HepG2 (cell line): Measurements from ENCODE around the gene ST3GAL2. TPM values are rescaled to one million over a fixed set of nuclear protein-coding genes. Genes with fewer than 3 reads are reported as not detected.

Source experiments
- ATAC-seq: fragments of 200-7000 bp; cut with Tn5 transposase; 3 replicates; pipeline ENCODE4 v1.9.1; 2020; ENCODE audit warnings: mild to moderate bottlenecking, moderate library complexity
- BruUV-seq: library from RNA; stranded (reverse); fragments of 400-500 nt; replicated peaks from 2 replicates; lab custom pipeline; 2021; lab: Mats Ljungman, UMichigan
- CTCF ChIA-PET: fragments of 300-600 bp; formaldehyde crosslinking; extraction: SDS; loops from one replicate; lab custom pipeline; 2021; ENCODE audit warnings: low total read pairs, inconsistent platforms, low intra/inter-chr PET ratio; lab: Yijun Ruan, JAX
- POLR2A ChIA-PET: fragments of 350-600 bp; sonication (Branson Sonifier 250); formaldehyde crosslinking; loops from one replicate; lab custom pipeline; 2020; ENCODE audit warnings: antibody characterized with exemption, inconsistent platforms; lab: Yijun Ruan, JAX
- DNase-seq: peaks from one replicate; pipeline ENCODE4 v3.0.0-alpha.2; 2015; ENCODE audit warnings: low spot score
- FAIRE-seq: peaks from 3 replicates; lab custom pipeline; 2011; peaks lifted over from hg19 to GRCh38; lab: Jason Lieb, UNC
- H2AFZ ChIP-seq: one replicate; pipeline ENCODE4 v1.6.1; 2011; ENCODE audit warnings: low read length, inconsistent platforms
- H3K27ac ChIP-seq: fragments of 300-600 bp; 3 replicates; pipeline ENCODE4 v1.8.0; 2011; ENCODE audit warnings: mixed run types, mild to moderate bottlenecking, mixed read lengths, low read length, inconsistent platforms; ENCODE audit not compliant: insufficient read depth; ENCODE audit errors: extremely low read length
- H3K27me3 ChIP-seq, 2 experiments: fragments of 200-600 bp in 1 of 2; 2 replicates in 1 of 2; 3 replicates in 1 of 2; pipeline versions ENCODE4 v1.6.0 to v1.8.0; 2011; ENCODE audit warnings: low read length in 2 of 2, mild to moderate bottlenecking in 2 of 2, moderate library complexity in 2 of 2, inconsistent platforms in 1 of 2; ENCODE audit not compliant: insufficient read depth in 2 of 2, control insufficient read depth in 1 of 2
- H3K36me3 ChIP-seq, 2 experiments: fragments of 200-600 bp in 1 of 2; replicated peaks in 1 of 2; 2 replicates in 1 of 2; 3 replicates in 1 of 2; pipeline versions ENCODE4 v1.5.1 to v1.8.0; 2011; ENCODE audit warnings: low read length in 2 of 2, inconsistent platforms in 1 of 2; ENCODE audit not compliant: insufficient read depth in 2 of 2, control insufficient read depth in 1 of 2
- H3K4me1 ChIP-seq: 2 replicates; pipeline ENCODE4 v1.5.1; 2012; ENCODE audit warnings: low read length, inconsistent platforms; ENCODE audit not compliant: insufficient read depth
- H3K4me2 ChIP-seq: 2 replicates; pipeline ENCODE4 v1.6.0; 2011; ENCODE audit warnings: low read depth, low read length, inconsistent platforms
- H3K4me3 ChIP-seq, 3 experiments: fragments of 200-600 bp in 1 of 3; sonication (generic), shearing (Covaris generic) in 1 of 3; replicated peaks in 1 of 3; 2 replicates each; pipeline ENCODE4 v1.5.1; 2011 to 2016; ENCODE audit warnings: low read length in 3 of 3, inconsistent platforms in 2 of 3, low read depth in 2 of 3, mild to moderate bottlenecking in 2 of 3, control low read depth in 1 of 3, mixed read lengths in 1 of 3; ENCODE audit not compliant: insufficient read depth in 1 of 3
- H3K79me2 ChIP-seq: one replicate; pipeline ENCODE4 v1.6.1; 2011; ENCODE audit warnings: low read length, inconsistent platforms; ENCODE audit not compliant: insufficient read depth
- H3K9ac ChIP-seq: 2 replicates; pipeline ENCODE4 v1.6.0; 2011; ENCODE audit warnings: mild to moderate bottlenecking, low read depth, low read length, inconsistent platforms; ENCODE audit not compliant: insufficient read depth
- H3K9me3 ChIP-seq: 2 replicates; pipeline ENCODE4 v1.5.1; 2012; ENCODE audit warnings: mild to moderate bottlenecking, low read length
- H4K20me1 ChIP-seq: 2 replicates; pipeline ENCODE4 v1.6.0; 2011; ENCODE audit warnings: inconsistent platforms, mild to moderate bottlenecking, low read length, moderate library complexity; ENCODE audit not compliant: insufficient read depth
- AGO2 ChIP-seq: fragments of 200-400 bp; formaldehyde crosslinking; optimal IDR thresholded peaks from 2 replicates; pipeline ENCODE3; 2017; ENCODE audit warnings: mild to moderate bottlenecking, low read depth, low read length, moderate library complexity
- FOXP4 ChIP-seq: sonication (generic); formaldehyde crosslinking; IDR thresholded peaks from 2 replicates; pipeline ENCODE4 v1.4.0; 2020; ENCODE audit warnings: missing genetic modification reagents
- KLF13 ChIP-seq: sonication (generic); formaldehyde crosslinking; IDR thresholded peaks from 2 replicates; pipeline ENCODE4 v1.4.0; 2020; ENCODE audit warnings: mild to moderate bottlenecking, missing genetic modification reagents
- MIXL1 ChIP-seq: IDR thresholded peaks from 2 replicates; pipeline ENCODE4 v1.6.1; 2016
- PCBP1 ChIP-seq: fragments of 200-400 bp; formaldehyde crosslinking; IDR thresholded peaks from 2 replicates; pipeline ENCODE4 v1.6.1; 2017; ENCODE audit warnings: mild to moderate bottlenecking, low read depth, low read length, borderline replicate concordance
- THAP9 ChIP-seq: sonication (generic); formaldehyde crosslinking; IDR thresholded peaks from 2 replicates; pipeline ENCODE4; 2020; ENCODE audit warnings: missing genetic modification reagents, mild to moderate bottlenecking, borderline replicate concordance
- ZBTB10 ChIP-seq: sonication (generic); formaldehyde crosslinking; IDR thresholded peaks from 2 replicates; pipeline ENCODE4 v1.4.0; 2020; ENCODE audit warnings: missing genetic modification reagents, borderline replicate concordance
- ZMAT3 ChIP-seq: sonication (generic); formaldehyde crosslinking; conservative IDR thresholded peaks from 2 replicates; pipeline ENCODE4 v1.7.0; 2021; ENCODE audit warnings: missing genetic modification reagents
- ZNF17 ChIP-seq: sonication (generic); formaldehyde crosslinking; IDR thresholded peaks from 2 replicates; pipeline ENCODE4 v1.5.0; 2020; ENCODE audit warnings: mild to moderate bottlenecking, missing genetic modification reagents
- ZNF614 ChIP-seq: IDR thresholded peaks from 2 replicates; pipeline ENCODE4 v1.6.1; 2018; ENCODE audit warnings: missing biosample characterization, missing genetic modification reagents, inconsistent platforms, borderline replicate concordance
- ZNF83 ChIP-seq: sonication (generic); formaldehyde crosslinking; IDR thresholded peaks from 2 replicates; pipeline ENCODE4 v1.4.0; 2020; ENCODE audit warnings: missing genetic modification reagents, mild to moderate bottlenecking, borderline replicate concordance
- WGBS: methylation state at CpG from one replicate; pipeline ENCODE4 v1.1.6; 2017; ENCODE audit warnings: low lambda C conversion rate; 5-methylcytosine and 5-hydroxymethylcytosine counted together
- in situ Hi-C: cut with HindIII; loops from 2 replicates; pipeline ENCODE4 v1.10.0; 2017; ENCODE audit warnings: low pct_unique_long_range_greater_than_20kb; ENCODE audit not compliant: extremely low pct_ligation_motif_present
- intact Hi-C: fragments of 100-400 bp; cut with micrococcal nuclease; formaldehyde crosslinking; loops from one replicate; pipeline ENCODE4 v1.10.0; 2022; ENCODE audit not compliant: unreplicated experiment
- polyA plus RNA-seq, 8 experiments: library from polyadenylated mRNA; depleted of rRNA in 3 of 8; stranded (reverse) in 7 of 8; unstranded in 1 of 8; fragments of >200 nt; fragmentation: Illumina TruSeq in 4 of 8; extraction: Trizol in 4 of 8; gene quantifications; 2 replicates each; pipeline versions ENCODE4 v1.2.1 to v1.2.3, GENCODE V29; 2011 to 2016; ENCODE audit warnings: low read depth in 4 of 8, missing spikeins in 1 of 8, mixed read lengths in 1 of 8; ENCODE audit not compliant: insufficient read depth in 1 of 8
- total RNA-seq, 5 experiments: library from RNA; depleted of rRNA; stranded (reverse); fragments of >200 nt; fragmentation: Illumina TruSeq; extraction: Trizol; gene quantifications; 2 replicates each; pipeline ENCODE4 v1.2.3, GENCODE V29; 2016; ENCODE audit warnings: low read depth in 1 of 5
- TF ChIP-seq, protein P1 (sequence below): IDR thresholded peaks from 2 replicates; pipeline ENCODE4 v1.6.1; 2016; ENCODE audit warnings: control low read depth
- TF ChIP-seq, protein P2 (sequence below): sonication (generic); formaldehyde crosslinking; conservative IDR thresholded peaks from 2 replicates; pipeline ENCODE4 v1.5.0; 2020; ENCODE audit warnings: missing genetic modification reagents

Gene ST3GAL2
- total and polyA plus RNA-seq, 2 of the 13 experiments (the other 11 are each of a cell fraction or from before 2014, with no cell fraction given) = 16.3 to 24.9 TPM

GRCh38 chr16:70394853-70395252 is 44.0 kb downstream of the ST3GAL2 start:
- H3K27me3 ChIP-seq = no peaks in the 10 kb centered on the region
- no peaks in the 10 kb centered on the region for H3K79me2 ChIP-seq
- BruUV-seq = no TSS peak
- no peak overlapping the region for H3K9ac ChIP-seq
- 98% methylated on average over 14 of the region's 14 CpGs for WGBS
- no peak overlapping the region for H2AFZ ChIP-seq
- intact Hi-C loops (loop anchor here (1.0 to 5.0 kb wide), 2 partner anchors 57 to 76 kb away; partner anchors contain the start of gene FCSK), in situ Hi-C loops (loop anchor here (5.0 kb wide), 1 partner anchor 72 kb away; no protein-coding TSS in a partner anchor)
- ATAC-seq (no peak), DNase-seq (no peak), FAIRE-seq (no peak)
- peaks cover 33 to 52% of the 10 kb centered on the region in 2 experiments for H3K36me3 ChIP-seq
- H3K9me3 ChIP-seq = no peaks in the 10 kb centered on the region
- H3K4me3 ChIP-seq = no peak overlapping the region
- peaks cover 4% of the 10 kb centered on the region; the same call in 1 of the 2 replicates for H3K4me1 ChIP-seq
- H4K20me1 ChIP-seq = no peaks in the 10 kb centered on the region; the same call in 1 of the 2 replicates
- ChIA-PET CTCF (interaction anchor here (0.7 to 3.4 kb wide), 3 partner anchors 60 to 259 kb away, joined by 5 to 47 read pairs (median 9); partner anchors contain the start of gene FCSK), POLR2A (interaction anchor here (1.5 to 2.1 kb wide), 3 partner anchors 14 to 76 kb away, joined by 4 to 7 read pairs (median 5); no protein-coding TSS in a partner anchor)
- H3K4me2 ChIP-seq = no peak overlapping the region
- H3K27ac ChIP-seq = no peak overlapping the region
- TF ChIP-seq PCBP1 (no peak), ZNF17 (CRISPR knock-in tag) (no peak), ZNF83 (CRISPR knock-in tag) (peak; percentile 21; the same call in 1 of the 2 replicates), ZBTB10 (CRISPR knock-in tag) (no peak), MIXL1 (CRISPR knock-in tag) (no peak), KLF13 (CRISPR knock-in tag) (0 out of 2 replicates have a peak, but pooled peaks have one; percentile 3), FOXP4 (CRISPR knock-in tag) (no peak), ZMAT3 (CRISPR knock-in tag) (no peak), AGO2 (peak; percentile 62), THAP9 (CRISPR knock-in tag) (0 out of 2 replicates have a peak, but pooled peaks have one; percentile 4), ZNF614 (CRISPR knock-in tag) (no peak)
- TF ChIP-seq, protein P1, sequence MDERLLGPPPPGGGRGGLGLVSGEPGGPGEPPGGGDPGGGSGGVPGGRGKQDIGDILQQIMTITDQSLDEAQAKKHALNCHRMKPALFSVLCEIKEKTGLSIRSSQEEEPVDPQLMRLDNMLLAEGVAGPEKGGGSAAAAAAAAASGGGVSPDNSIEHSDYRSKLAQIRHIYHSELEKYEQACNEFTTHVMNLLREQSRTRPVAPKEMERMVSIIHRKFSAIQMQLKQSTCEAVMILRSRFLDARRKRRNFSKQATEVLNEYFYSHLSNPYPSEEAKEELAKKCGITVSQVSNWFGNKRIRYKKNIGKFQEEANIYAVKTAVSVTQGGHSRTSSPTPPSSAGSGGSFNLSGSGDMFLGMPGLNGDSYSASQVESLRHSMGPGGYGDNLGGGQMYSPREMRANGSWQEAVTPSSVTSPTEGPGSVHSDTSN (CRISPR knock-in tag) = no peak
- TF ChIP-seq, protein P2, sequence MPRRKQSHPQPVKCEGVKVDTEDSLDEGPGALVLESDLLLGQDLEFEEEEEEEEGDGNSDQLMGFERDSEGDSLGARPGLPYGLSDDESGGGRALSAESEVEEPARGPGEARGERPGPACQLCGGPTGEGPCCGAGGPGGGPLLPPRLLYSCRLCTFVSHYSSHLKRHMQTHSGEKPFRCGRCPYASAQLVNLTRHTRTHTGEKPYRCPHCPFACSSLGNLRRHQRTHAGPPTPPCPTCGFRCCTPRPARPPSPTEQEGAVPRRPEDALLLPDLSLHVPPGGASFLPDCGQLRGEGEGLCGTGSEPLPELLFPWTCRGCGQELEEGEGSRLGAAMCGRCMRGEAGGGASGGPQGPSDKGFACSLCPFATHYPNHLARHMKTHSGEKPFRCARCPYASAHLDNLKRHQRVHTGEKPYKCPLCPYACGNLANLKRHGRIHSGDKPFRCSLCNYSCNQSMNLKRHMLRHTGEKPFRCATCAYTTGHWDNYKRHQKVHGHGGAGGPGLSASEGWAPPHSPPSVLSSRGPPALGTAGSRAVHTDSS (CRISPR knock-in tag) = no peak
